ENCODE results near the gene ADRA2C.

Gene ADRA2C

GRCh38 chr4:3774253-3774883 lies 8.2 kb downstream of the ADRA2C start:
- no peak overlapping the region for H3K27ac ChIP-seq
- TF ChIP-seq ZFX (IDR thresholded peaks at IDR 0.05; ENCODE audit: borderline replicate concordance) (no peak), CTCF (IDR thresholded peaks at IDR 0.05) (no peak)

GRCh38 chr4:3775005-3775404 lies 8.8 kb downstream of the ADRA2C start:
- no peak for TF ChIP-seq ZFX (IDR thresholded peaks at IDR 0.05; ENCODE audit: borderline replicate concordance)
- no peak for TF ChIP-seq CTCF (IDR thresholded peaks at IDR 0.05)
- H3K27ac ChIP-seq, result no peak overlapping the region

- TF ChIP-seq ZFX (IDR thresholded peaks at IDR 0.05; ENCODE audit: borderline replicate concordance) (no peak), CTCF (IDR thresholded peaks at IDR 0.05) (no peak)
These were observed 9.4 kb downstream of the ADRA2C start for GRCh38 chr4:3775576-3775975.

GRCh38 chr4:3776166-3777032 lies 10.2 kb downstream of the ADRA2C start:
- TF ChIP-seq ZFX (IDR thresholded peaks at IDR 0.05; ENCODE audit: borderline replicate concordance) (no peak), CTCF (IDR thresholded peaks at IDR 0.05) (no peak)
- H3K27ac ChIP-seq, result no peak overlapping the region

More at GRCh38 chr4:3775576-3775975, 9.4 kb downstream of the ADRA2C start:
- H3K27ac ChIP-seq, result no peak overlapping the region

GRCh38 chr4:3777033-3777390 lies 10.8 kb downstream of the ADRA2C start:
- TF ChIP-seq ZFX (IDR thresholded peaks at IDR 0.05; ENCODE audit: borderline replicate concordance), result no peak
- no peak for TF ChIP-seq CTCF (IDR thresholded peaks at IDR 0.05)
- H3K27ac ChIP-seq, result no peak overlapping the region

GRCh38 chr4:3777669-3778068 lies 11.5 kb downstream of the ADRA2C start:
- TF ChIP-seq ZFX (IDR thresholded peaks at IDR 0.05; ENCODE audit: borderline replicate concordance) (no peak), CTCF (IDR thresholded peaks at IDR 0.05) (no peak)
- no peak overlapping the region for H3K27ac ChIP-seq

GRCh38 chr4:3779509-3779908 lies 13.3 kb downstream of the ADRA2C start:
- no peak overlapping the region for H3K27ac ChIP-seq
- TF ChIP-seq CTCF (IDR thresholded peaks at IDR 0.05) (no peak), ZFX (IDR thresholded peaks at IDR 0.05; ENCODE audit: borderline replicate concordance) (no peak)
